ENCODE data around the gene XXYLT1. TPM values are rescaled to one million over a fixed set of nuclear protein-coding genes. Genes with fewer than 3 reads are reported as not detected.

XXYLT1 gene
- total RNA-seq, 1 experiment from 2014 or later = 23.4 TPM

GRCh38 chr3:195023989-195024388, 247.0 kb downstream of the XXYLT1 start:
- TF ChIP-seq ATF2 (CRISPR knock-in tag; IDR thresholded peaks at IDR 0.05; ENCODE audit: borderline replicate concordance, low read depth) (no peak), IRF2 (CRISPR knock-in tag; IDR thresholded peaks at IDR 0.05; ENCODE audit: borderline replicate concordance, low read depth) (no peak), ZBTB43 (CRISPR knock-in tag; IDR thresholded peaks at IDR 0.05) (no peak), GABPB1 (CRISPR knock-in tag; IDR thresholded peaks at IDR 0.05) (no peak)
- Mint-ChIP-seq H3K4me3 (no peak overlapping the region), H3K27me3 (ENCODE audit: low read depth) (peaks cover 4% of the 10 kb centered on the region), H3K36me3 (no peaks in the 10 kb centered on the region), H3K4me1 (no peaks in the 10 kb centered on the region), H3K27ac (no peak overlapping the region), H3K9me3 (peaks cover 26% of the 10 kb centered on the region)
- CTCF ChIA-PET = no interaction called here
- DNase-seq (ENCODE audit: low spot score) (no peak), ATAC-seq (no peak)
- POLR2A ChIA-PET = no interaction called here

- H3K4me1 Mint-ChIP-seq = no peaks in the 10 kb centered on the region
- TF ChIP-seq ZNF317 (CRISPR knock-in tag; IDR thresholded peaks at IDR 0.05; ENCODE audit: borderline replicate concordance, low read depth) (peak; percentile 70; the same call in 1 of the 2 replicates), ZNF138 (CRISPR knock-in tag; conservative IDR thresholded peaks at IDR 0.05) (no peak)
- DNase-seq (ENCODE audit: low spot score) (no peak), ATAC-seq (no peak)
- ChIA-PET CTCF (no interaction called here), POLR2A (no interaction called here)
- H3K27me3 Mint-ChIP-seq (ENCODE audit: low read depth) = peaks cover 4% of the 10 kb centered on the region
- no peak overlapping the region for H3K27ac Mint-ChIP-seq
- no peaks in the 10 kb centered on the region for H3K36me3 Mint-ChIP-seq
- peaks cover 26% of the 10 kb centered on the region for H3K9me3 Mint-ChIP-seq
- H3K4me3 Mint-ChIP-seq = no peak overlapping the region
Observed at GRCh38 chr3:195023576-195023975, 247.4 kb downstream of the XXYLT1 start.

- CTCF ChIA-PET = interaction anchor here (0.8 to 1.4 kb wide), 3 partner anchors 10 to 335 kb away, joined by 3 read pairs; no protein-coding TSS in a partner anchor
- Mint-ChIP-seq H3K27ac (no peak overlapping the region), H3K27me3 (ENCODE audit: low read depth) (peaks cover 4% of the 10 kb centered on the region), H3K4me1 (no peaks in the 10 kb centered on the region), H3K36me3 (no peaks in the 10 kb centered on the region), H3K4me3 (no peak overlapping the region), H3K9me3 (peaks cover 26% of the 10 kb centered on the region)
- POLR2A ChIA-PET = no interaction called here
- no peak for ATAC-seq
- no peak for DNase-seq (ENCODE audit: low spot score)
- no peak for TF ChIP-seq TCF7 (CRISPR knock-in tag; IDR thresholded peaks at IDR 0.05; ENCODE audit: low read depth)
- no peak for TF ChIP-seq GRHL2 (CRISPR knock-in tag; IDR thresholded peaks at IDR 0.05; ENCODE audit: insufficient replicate concordance, severe bottlenecking)
- TF ChIP-seq ZNF281 (CRISPR knock-in tag; IDR thresholded peaks at IDR 0.05) = no peak
- no peak for TF ChIP-seq ZNF232 (CRISPR knock-in tag; IDR thresholded peaks at IDR 0.05)
- TF ChIP-seq AFF4 (CRISPR knock-in tag; IDR thresholded peaks at IDR 0.05; ENCODE audit: borderline replicate concordance) = no peak
- TF ChIP-seq PRDM15 (CRISPR knock-in tag; IDR thresholded peaks at IDR 0.05) = no peak
- no peak for TF ChIP-seq ZNF138 (CRISPR knock-in tag; conservative IDR thresholded peaks at IDR 0.05)
- no peak for TF ChIP-seq FOXP4 (CRISPR knock-in tag; IDR thresholded peaks at IDR 0.05)
- no peak for TF ChIP-seq OVOL2 (CRISPR knock-in tag; IDR thresholded peaks at IDR 0.05; ENCODE audit: borderline replicate concordance)
- no peak for TF ChIP-seq JAZF1 (CRISPR knock-in tag; IDR thresholded peaks at IDR 0.05)
- no peak for TF ChIP-seq TEAD4 (CRISPR knock-in tag; IDR thresholded peaks at IDR 0.05)
- TF ChIP-seq ZNF416 (CRISPR knock-in tag; IDR thresholded peaks at IDR 0.05) = no peak
Observed at GRCh38 chr3:195021692-195022091, 249.3 kb downstream of the XXYLT1 start.

All from WTC11 (cell line).